Esophagus (tissue), 2 donors: ENCODE measurements around the gene MED13. TPM values are rescaled to one million over a fixed set of nuclear protein-coding genes. Genes with fewer than 3 reads are reported as not detected.

Experiments
- H3K27ac ChIP-seq, 2 donors: one replicate each; pipeline ENCODE4 v1.5.1; 2013; ENCODE audit warnings: low read depth in 2 of 2, mild to moderate bottlenecking in 2 of 2, inconsistent platforms in 1 of 2, low read length in 1 of 2, moderate library complexity in 1 of 2
- H3K27me3 ChIP-seq, 2 donors: one replicate each; pipeline ENCODE4 v1.6.1; 2013; ENCODE audit warnings: low read length in 2 of 2, control low read depth in 1 of 2, mild to moderate bottlenecking in 1 of 2; ENCODE audit not compliant: insufficient read depth in 2 of 2, control insufficient read depth in 1 of 2
- H3K36me3 ChIP-seq, 2 donors: one replicate each; pipeline ENCODE4 v1.6.1; 2013; ENCODE audit warnings: low read length in 1 of 2; ENCODE audit not compliant: control insufficient read depth in 2 of 2, insufficient read depth in 2 of 2
- H3K4me1 ChIP-seq, 2 donors: one replicate each; pipeline ENCODE4 v1.6.1; 2013; ENCODE audit warnings: low read length in 1 of 2; ENCODE audit not compliant: control insufficient read depth in 2 of 2, insufficient read depth in 2 of 2
- H3K4me3 ChIP-seq, 2 donors: one replicate each; pipeline ENCODE4 v1.5.1; 2013; ENCODE audit warnings: low read length in 2 of 2, mild to moderate bottlenecking in 2 of 2, low read depth in 1 of 2, moderate library complexity in 1 of 2
- H3K9me3 ChIP-seq, 2 donors: one replicate each; pipeline ENCODE4 v1.6.1; 2013; ENCODE audit warnings: mild to moderate bottlenecking in 2 of 2, low read depth in 1 of 2, low read length in 1 of 2, moderate library complexity in 1 of 2; ENCODE audit not compliant: control insufficient read depth in 2 of 2, insufficient read depth in 1 of 2
- WGBS, 2 donors: extraction: QIAGEN DNeasy Blood & Tissue Kit; methylation state at CpG; one replicate each; pipeline ENCODE4 v1.1.7; 2013; 5-methylcytosine and 5-hydroxymethylcytosine counted together
- polyA plus RNA-seq, 2 donors: library from polyadenylated mRNA; stranded (reverse); fragments of 200-250 nt; gene quantifications; one replicate each; pipeline ENCODE4 v1.2.3, GENCODE V29; 2013
- donor health status: healthy with polysubstance abuse.
- donor health status: Bipolar disorder and iron deficiency.

MED13 gene
- polyA plus RNA-seq, 2 donors, result 6.5 to 7.1 TPM

DNA sequence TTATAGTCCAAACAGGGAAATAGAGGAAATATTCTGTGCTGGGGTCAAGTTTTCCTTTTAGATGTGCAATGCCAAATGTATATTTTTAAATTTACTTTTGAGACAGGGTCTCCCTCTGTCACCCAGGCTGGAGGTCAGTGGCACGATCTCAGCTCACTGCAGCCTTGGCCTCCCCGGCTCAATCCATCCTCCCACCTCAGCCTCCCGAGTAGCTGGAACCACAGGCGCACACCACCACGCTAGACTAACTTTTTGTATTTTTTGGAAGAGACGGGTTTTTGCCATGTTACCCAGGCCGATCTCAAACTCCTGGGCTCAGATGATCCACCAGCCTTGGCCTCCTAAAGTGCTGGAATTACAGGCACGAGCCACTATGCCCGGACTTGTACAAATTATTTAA lies 25.8 kb upstream of the MED13 start:
- no peaks in the 10 kb centered on the region for H3K9me3 ChIP-seq
- H3K27ac ChIP-seq, result no peak overlapping the region
- no peak overlapping the region for H3K4me3 ChIP-seq
- 93 to 97% methylated on average over 9 of the region's 9 CpGs for WGBS, 2 donors
- no peaks in the 10 kb centered on the region for H3K27me3 ChIP-seq
- H3K4me1 ChIP-seq, result peaks cover 0 to 2% of the 10 kb centered on the region in 2 donors
- no peaks in the 10 kb centered on the region for H3K36me3 ChIP-seq

GRCh38 chr17:62090021-62090824 lies 25.1 kb upstream of the MED13 start:
- no peaks in the 10 kb centered on the region for H3K9me3 ChIP-seq
- no peak overlapping the region for H3K4me3 ChIP-seq
- H3K4me1 ChIP-seq, result peaks cover 0 to 2% of the 10 kb centered on the region in 2 donors
- no peaks in the 10 kb centered on the region for H3K36me3 ChIP-seq
- WGBS, 2 donors, result 74 to 88% methylated on average over 7 of the region's 7 CpGs
- no peaks in the 10 kb centered on the region for H3K27me3 ChIP-seq
- no peak overlapping the region for H3K27ac ChIP-seq

GRCh38 chr17:62089334-62089733 lies 24.3 kb upstream of the MED13 start:
- Histone ChIP-seq H3K27me3 (no peaks in the 10 kb centered on the region), H3K27ac (no peak overlapping the region), H3K36me3 (no peaks in the 10 kb centered on the region), H3K4me1 (peaks cover 0 to 2% of the 10 kb centered on the region in 2 donors), H3K9me3 (no peaks in the 10 kb centered on the region), H3K4me3 (no peak overlapping the region)
- 84 to 90% methylated on average over 3 of the region's 3 CpGs for WGBS, 2 donors

GRCh38 chr17:62086737-62087136 lies 21.7 kb upstream of the MED13 start:
- Histone ChIP-seq H3K4me3 (no peak overlapping the region), H3K36me3 (no peaks in the 10 kb centered on the region), H3K4me1 (no peaks in the 10 kb centered on the region), H3K27me3 (no peaks in the 10 kb centered on the region), H3K27ac (no peak overlapping the region), H3K9me3 (no peaks in the 10 kb centered on the region)
- WGBS, 2 donors, result 95 to 100% methylated on average over 2 of the region's 2 CpGs

GRCh38 chr17:62085511-62086408 lies 20.7 kb upstream of the MED13 start:
- Histone ChIP-seq H3K4me3 (no peak overlapping the region), H3K9me3 (no peaks in the 10 kb centered on the region)
- 64 to 69% methylated on average over 7 of the region's 7 CpGs for WGBS, 2 donors

DNA sequence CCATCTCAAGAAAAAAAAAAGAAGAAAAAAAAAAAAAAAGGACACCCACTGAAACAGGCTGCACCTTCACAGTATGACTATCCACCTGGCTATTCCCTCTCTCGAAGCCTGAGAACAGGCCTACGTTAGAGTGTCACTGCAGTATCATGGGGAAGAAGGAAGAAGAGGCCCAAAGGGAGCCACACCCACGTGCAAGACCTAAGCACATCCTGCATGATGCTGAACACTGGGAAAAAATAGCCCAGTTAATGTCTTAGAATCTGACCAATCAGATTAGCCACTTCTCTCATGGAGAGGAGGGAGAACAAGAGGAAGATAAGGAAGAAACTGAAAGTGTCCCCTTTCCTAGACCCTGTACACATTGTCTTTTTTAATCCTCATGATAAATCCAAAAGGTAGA lies 19.5 kb upstream of the MED13 start:
- no peaks in the 10 kb centered on the region for H3K36me3 ChIP-seq
- no peak overlapping the region for H3K27ac ChIP-seq
- no peak overlapping the region for H3K4me3 ChIP-seq
- no peaks in the 10 kb centered on the region for H3K4me1 ChIP-seq
- H3K27me3 ChIP-seq, result no peaks in the 10 kb centered on the region
- 73 to 79% methylated on average over 3 of the region's 3 CpGs for WGBS, 2 donors
- H3K9me3 ChIP-seq, result no peaks in the 10 kb centered on the region

More at GRCh38 chr17:62085511-62086408, 20.7 kb upstream of the MED13 start:
- Histone ChIP-seq H3K36me3 (no peaks in the 10 kb centered on the region), H3K4me1 (no peaks in the 10 kb centered on the region), H3K27ac (no peak overlapping the region), H3K27me3 (no peaks in the 10 kb centered on the region)

- 95 to 96% methylated on average over 3 of the region's 3 CpGs for WGBS, 2 donors
- no peaks in the 10 kb centered on the region for H3K9me3 ChIP-seq
- H3K27ac ChIP-seq, result no peak overlapping the region
- H3K4me3 ChIP-seq, result no peak overlapping the region
- no peaks in the 10 kb centered on the region for H3K27me3 ChIP-seq
- H3K4me1 ChIP-seq, result no peaks in the 10 kb centered on the region
- no peaks in the 10 kb centered on the region for H3K36me3 ChIP-seq
Measured at GRCh38 chr17:62083651-62084050, 18.6 kb upstream of the MED13 start.

DNA sequence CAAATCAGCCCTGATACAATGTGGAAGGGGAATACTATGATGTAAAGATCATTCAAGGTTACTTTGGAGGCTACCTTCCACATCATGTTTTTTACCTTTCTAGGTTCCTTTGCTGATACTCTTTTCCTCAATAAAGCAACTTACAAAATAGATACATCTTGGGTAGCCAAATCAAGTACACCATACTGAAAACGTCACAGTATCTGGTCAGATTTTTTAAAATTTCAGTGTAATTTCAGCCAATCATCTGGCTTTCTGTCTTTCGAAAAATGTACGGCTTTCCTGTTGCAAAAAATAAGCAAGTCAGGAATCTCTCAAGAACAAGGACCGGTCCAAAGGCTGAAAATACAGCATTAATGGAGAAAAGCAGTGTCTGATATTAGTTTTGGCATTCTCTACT lies 15.6 kb upstream of the MED13 start:
- no peak overlapping the region for H3K27ac ChIP-seq
- H3K9me3 ChIP-seq, result no peaks in the 10 kb centered on the region
- peaks cover 0 to 2% of the 10 kb centered on the region in 2 donors for H3K27me3 ChIP-seq
- WGBS, 2 donors, result 88% methylated on average over 4 of the region's 4 CpGs
- no peaks in the 10 kb centered on the region for H3K36me3 ChIP-seq
- H3K4me3 ChIP-seq, result no peak overlapping the region
- no peaks in the 10 kb centered on the region for H3K4me1 ChIP-seq

DNA sequence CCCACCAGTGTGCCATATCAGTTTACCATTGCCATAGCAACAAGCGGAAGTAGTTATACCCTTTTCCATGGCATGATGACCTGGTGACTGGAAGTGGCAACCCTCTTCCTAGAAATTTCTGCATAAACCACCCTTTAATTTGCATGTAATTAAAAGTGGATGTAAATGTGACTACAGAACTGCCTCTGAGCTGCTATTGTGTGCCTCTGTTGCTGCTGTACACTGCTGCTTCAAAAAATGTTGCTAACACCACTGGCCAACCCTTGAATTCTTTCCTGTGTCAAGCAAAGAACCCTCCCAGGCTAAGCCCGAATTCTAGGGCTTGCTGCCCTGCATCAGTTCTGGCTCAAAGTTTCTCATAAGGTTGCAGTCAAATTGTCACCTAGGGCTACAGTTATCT lies 12.9 kb upstream of the MED13 start:
- no peaks in the 10 kb centered on the region for H3K36me3 ChIP-seq
- no peak overlapping the region for H3K27ac ChIP-seq
- H3K9me3 ChIP-seq, result no peaks in the 10 kb centered on the region
- 81 to 82% methylated on average over 2 of the region's 2 CpGs for WGBS, 2 donors
- no peaks in the 10 kb centered on the region for H3K4me1 ChIP-seq
- peaks cover 0 to 2% of the 10 kb centered on the region in 2 donors for H3K27me3 ChIP-seq
- no peak overlapping the region for H3K4me3 ChIP-seq
